ENCODE data around the gene NANS.
A peak's percentile ranks its signal among the peaks of the same experiment; 100 is the strongest.
"Not testable (repeated sequence)": the region's sequence is repeated elsewhere in the genome, so short reads cannot be mapped to it uniquely, and the experiment has no call there.

Gene NANS

DNA sequence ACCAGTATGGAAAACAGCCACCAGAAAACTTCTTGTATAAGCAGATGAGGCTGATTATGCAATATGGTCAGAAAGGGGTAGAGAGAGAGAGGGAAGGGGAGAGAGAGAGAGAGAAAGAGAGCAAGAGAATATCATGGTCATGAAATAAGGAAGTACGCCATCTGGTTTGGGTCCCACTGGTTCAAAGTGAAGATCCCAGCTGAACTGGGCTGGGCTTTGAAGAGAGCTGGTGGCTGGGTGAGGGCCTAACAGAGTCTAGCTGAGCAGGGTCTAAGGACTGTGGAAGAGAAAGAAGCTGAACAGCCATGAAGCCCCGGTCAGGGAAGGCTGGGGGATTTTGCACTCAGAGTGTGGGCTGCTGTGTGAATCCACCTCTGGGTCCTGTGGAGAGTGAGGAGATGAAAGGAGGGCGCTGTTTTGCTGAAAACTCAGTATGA, 47.9 kb downstream of the NANS start:
- no peak for DNase-seq

- no peak for DNase-seq
Measured at GRCh38 chr9:98105006-98105405, 48.5 kb downstream of the NANS start.

DNA sequence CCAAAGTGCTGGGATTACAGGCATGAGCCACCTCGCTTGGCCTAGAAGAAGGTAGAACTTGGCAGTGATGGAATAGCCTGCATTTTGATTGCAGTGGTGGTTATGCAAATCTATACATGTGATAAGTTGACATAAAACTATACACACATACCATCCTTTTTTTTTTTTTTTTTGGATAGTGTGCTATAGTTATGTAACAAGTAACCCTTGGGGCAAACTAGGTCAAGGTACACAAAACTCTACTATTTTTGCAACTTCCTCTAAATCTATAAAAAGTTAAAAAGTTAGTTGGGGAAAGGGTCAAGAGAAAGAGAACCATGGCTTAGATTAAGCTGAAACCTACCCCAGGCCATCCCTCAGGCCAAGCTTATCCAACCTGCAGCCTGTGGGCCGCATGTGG, 51.4 kb downstream of the NANS start:
- no peak for DNase-seq

- DNase-seq: peak; percentile 28
Measured at GRCh38 chr9:98108531-98109031, 52.0 kb downstream of the NANS start.

DNA sequence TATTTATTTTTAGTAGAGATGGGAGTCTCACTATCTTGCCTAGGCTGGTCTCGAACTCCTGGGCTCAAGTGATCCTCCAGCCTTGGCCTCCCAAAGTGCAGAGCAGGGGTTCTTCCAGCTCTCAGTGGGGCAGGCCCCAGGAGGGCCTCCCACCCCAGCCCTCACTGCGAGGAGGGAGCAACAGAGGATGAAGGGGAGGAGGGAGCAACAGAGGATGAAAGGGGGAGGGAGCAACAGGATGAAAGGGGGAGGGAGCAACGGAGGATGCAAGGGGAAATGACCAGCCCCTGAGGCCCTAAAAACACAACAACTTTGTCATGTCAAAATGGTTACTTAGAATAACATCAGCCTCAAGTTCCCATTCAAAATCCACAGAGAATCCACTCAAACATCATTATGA, 52.5 kb downstream of the NANS start:
- no peak for DNase-seq

DNA sequence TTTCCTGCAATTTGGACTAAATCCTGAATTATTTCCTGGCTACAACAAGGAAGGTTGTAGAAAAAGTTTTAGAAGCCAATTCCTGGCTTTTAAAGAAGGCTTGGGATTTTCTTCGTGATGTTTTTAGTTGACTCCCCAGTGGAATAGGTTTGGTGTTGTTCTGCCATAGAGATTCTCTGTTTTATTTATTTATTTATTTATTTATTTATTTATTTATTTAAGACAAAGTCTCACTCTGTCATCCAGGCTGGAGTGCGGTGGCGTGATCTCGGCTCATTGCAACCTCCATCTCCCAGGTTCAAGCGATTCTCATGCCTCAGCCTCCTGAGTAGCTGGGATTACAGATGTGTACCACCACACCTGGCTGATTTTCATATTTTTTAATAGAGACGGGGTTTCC, 60.6 kb downstream of the NANS start:
- DNase-seq: not testable (repeated sequence)

GRCh38 chr9:98117984-98118639, 61.6 kb downstream of the NANS start:
- DNase-seq: peak; percentile 61

GRCh38 chr9:98118640-98119601, 62.4 kb downstream of the NANS start, which contains the start of gene TRIM14:
TSS of gene TRIM14 (minus strand) at chr9:98119222. CDS start at chr9:98119188, 34 bp downstream.
- DNase-seq: peak; percentile 74

DNA sequence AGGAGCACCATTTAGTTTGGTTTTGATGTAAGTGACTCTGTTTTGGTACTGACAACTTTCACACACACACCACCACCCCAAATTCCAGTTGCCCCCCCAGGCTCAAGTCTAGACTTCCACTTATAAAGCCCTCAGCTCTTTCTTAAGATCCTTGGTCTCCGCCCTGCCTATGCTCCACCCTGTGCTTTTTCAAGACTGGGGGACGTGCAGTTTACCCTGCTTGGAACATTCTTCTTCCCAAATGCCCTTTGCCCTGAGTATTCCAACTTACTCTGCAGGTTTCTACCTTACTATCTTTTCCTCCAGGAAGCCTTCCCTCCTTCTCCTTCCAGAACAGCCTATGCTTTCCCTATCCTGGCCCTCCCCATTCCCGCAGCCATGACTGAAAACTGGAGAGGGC, 63.9 kb downstream of the NANS start:
- no peak for DNase-seq

DNA sequence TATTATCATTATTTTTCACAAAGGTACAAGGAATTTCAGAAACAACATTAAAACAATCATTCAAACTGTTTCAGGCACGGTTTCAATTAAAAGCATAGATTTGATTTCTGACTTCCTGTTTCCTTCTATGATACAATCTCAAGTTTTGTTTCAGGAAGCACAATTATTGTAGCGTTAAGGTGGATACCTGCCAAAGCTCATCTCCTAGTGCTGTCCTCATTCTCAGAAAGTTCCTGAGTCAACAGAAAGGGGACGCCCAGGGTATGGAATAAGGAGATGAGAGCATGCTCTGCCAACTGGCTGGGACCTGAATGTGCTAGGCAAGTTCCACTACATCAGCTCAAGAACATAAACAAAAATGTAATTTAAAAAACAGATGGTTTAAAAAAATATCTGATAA, 64.5 kb downstream of the NANS start:
- no peak for DNase-seq

GRCh38 chr9:98124091-98124490, 67.6 kb downstream of the NANS start:
- not testable (repeated sequence) for DNase-seq

GRCh38 chr9:98124637-98125426, 68.3 kb downstream of the NANS start:
- no peak for DNase-seq

GRCh38 chr9:98127226-98127625, 70.7 kb downstream of the NANS start:
- no peak for DNase-seq

GRCh38 chr9:98128316-98128715, 71.8 kb downstream of the NANS start:
- no peak for DNase-seq

- DNase-seq: no peak
Measured at GRCh38 chr9:98129451-98129881, 72.9 kb downstream of the NANS start.

DNA sequence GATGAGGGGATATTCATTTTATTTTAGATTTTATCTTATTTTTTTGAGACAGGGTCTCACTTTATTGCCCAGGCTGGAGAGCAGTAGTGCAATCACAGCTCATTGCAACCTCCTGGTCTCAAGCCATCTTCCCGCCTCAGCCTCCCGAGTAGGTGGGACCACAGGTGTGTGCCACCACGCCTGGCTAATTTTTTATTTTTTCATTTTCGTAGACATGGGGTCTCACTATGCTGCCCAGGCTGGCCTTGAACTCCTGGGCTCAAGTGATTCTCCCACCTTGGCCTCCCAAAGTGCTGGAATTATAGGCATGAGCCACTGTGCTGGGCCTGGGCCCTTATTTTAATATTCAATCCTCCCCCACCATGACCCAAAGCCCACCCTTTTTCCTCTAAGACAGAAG, 73.5 kb downstream of the NANS start:
- not testable (repeated sequence) for DNase-seq

DNA sequence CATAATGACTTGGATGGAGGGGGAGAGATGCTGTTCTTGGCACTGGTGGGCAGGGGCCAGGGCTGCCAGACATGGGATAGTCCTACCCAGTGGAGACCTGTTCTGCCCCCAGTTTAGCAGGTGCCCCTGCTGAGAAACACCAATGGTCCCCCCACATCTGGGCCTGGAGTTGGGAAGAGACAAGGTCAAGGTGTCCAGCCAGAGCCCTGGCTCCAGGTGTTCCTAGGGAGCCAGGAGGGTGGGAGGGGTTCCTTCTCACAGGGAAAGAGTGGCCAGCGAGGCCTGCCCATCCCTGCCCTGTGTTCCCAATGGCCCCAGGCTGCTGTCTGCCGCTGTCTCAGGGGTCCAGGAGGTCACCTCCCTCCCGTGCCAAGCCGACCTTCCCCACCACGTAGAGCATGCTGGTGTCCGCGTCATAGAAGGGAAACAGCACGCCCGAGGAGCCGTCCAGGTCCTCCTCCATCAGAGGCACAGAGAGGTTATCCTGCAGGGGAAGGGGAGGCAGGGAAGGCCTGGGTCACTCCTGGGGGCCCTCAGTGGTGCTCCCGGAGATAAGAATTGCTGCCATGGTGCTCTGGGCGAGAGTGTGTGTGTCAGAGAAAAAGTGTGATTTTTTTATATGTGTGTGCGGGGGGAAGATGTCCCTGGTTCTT, 74.2 kb downstream of the NANS start:
- DNase-seq: no peak

GRCh38 chr9:98132158-98132557, 75.6 kb downstream of the NANS start:
- DNase-seq: no peak

Data from activated CD4-positive, alpha-beta T cell treated with anti-CD3 and anti-CD28 coated beads for 48 hours (primary cell).